Measurements from ENCODE around the gene PABPN1.

PABPN1 gene

DNA sequence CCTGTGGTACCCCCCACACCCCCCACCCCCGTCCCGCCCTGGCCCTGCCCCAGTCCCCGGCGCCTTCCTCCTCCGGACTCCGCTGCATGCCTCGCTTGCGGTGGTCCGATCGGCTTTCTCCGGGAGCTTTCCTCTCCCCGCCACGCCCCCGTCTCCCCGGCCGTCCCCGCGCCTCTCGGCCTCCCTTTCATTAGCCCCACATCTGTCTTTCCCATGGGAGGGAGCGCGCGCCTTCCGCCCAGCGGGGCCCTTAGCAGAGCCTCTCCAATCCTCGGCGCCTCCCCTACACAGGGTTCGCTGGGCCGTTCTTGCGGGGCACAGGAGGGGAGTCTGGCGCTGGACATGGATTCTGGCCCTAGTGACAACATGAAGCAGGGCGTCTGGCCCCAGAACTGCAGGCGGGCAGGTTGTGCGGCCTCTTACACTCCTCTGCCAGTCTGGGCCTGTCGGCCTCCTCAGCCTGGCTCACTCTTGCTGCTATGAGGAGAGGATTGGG, 45.2 kb downstream of the PABPN1 start:
- TF ChIP-seq, protein P1, sequence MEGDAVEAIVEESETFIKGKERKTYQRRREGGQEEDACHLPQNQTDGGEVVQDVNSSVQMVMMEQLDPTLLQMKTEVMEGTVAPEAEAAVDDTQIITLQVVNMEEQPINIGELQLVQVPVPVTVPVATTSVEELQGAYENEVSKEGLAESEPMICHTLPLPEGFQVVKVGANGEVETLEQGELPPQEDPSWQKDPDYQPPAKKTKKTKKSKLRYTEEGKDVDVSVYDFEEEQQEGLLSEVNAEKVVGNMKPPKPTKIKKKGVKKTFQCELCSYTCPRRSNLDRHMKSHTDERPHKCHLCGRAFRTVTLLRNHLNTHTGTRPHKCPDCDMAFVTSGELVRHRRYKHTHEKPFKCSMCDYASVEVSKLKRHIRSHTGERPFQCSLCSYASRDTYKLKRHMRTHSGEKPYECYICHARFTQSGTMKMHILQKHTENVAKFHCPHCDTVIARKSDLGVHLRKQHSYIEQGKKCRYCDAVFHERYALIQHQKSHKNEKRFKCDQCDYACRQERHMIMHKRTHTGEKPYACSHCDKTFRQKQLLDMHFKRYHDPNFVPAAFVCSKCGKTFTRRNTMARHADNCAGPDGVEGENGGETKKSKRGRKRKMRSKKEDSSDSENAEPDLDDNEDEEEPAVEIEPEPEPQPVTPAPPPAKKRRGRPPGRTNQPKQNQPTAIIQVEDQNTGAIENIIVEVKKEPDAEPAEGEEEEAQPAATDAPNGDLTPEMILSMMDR (IDR thresholded peaks at IDR 0.05; ENCODE audit: low read depth, low read length): no peak
- TF ChIP-seq, protein P2, sequence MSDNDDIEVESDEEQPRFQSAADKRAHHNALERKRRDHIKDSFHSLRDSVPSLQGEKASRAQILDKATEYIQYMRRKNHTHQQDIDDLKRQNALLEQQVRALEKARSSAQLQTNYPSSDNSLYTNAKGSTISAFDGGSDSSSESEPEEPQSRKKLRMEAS (IDR thresholded peaks at IDR 0.05; ENCODE audit: low read depth, low read length): no peak
- TF ChIP-seq POLR2A (IDR thresholded peaks at IDR 0.05; ENCODE audit: extremely low read depth, insufficient read length): no peak
- no peak for TF ChIP-seq MYC (IDR thresholded peaks at IDR 0.05; ENCODE audit: low read depth, low read length)
- DNase-seq (ENCODE audit: low read depth): no peak
- H3K4me3 ChIP-seq (ENCODE audit: low read depth, low read length): no peak overlapping the region

DNA sequence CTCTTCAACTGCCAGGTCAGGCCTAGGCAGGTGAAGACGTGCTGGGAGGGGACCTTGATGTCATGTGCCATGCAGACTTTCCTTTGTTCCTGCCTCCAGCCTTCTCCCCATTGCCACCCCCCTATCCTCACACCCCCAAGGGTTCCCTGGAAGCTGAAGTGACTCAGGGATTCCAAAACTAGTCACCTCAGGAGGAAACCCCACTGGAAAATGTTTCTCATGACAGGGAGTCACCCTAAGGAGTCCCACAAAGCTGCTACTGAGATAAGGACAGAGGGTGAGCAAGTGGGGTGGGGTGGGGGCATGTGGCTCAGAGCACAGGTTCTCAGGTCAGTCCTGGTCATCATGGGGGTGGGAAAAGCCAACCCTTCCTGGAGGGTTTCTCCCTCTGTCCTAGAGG, 49.0 kb downstream of the PABPN1 start:
- H3K4me3 ChIP-seq (ENCODE audit: low read depth, low read length): no peak overlapping the region
- DNase-seq (ENCODE audit: low read depth): no peak
- TF ChIP-seq, protein P2 (IDR thresholded peaks at IDR 0.05; ENCODE audit: low read depth, low read length): no peak
- no peak for TF ChIP-seq MYC (IDR thresholded peaks at IDR 0.05; ENCODE audit: low read depth, low read length)
- TF ChIP-seq, protein P1 (IDR thresholded peaks at IDR 0.05; ENCODE audit: low read depth, low read length): no peak
- no peak for TF ChIP-seq POLR2A (IDR thresholded peaks at IDR 0.05; ENCODE audit: extremely low read depth, insufficient read length)

GRCh38 chr14:23371865-23372264, 50.6 kb downstream of the PABPN1 start:
- TF ChIP-seq POLR2A (IDR thresholded peaks at IDR 0.05; ENCODE audit: extremely low read depth, insufficient read length) (no peak), MYC (IDR thresholded peaks at IDR 0.05; ENCODE audit: low read depth, low read length) (no peak)
- TF ChIP-seq, protein P1 (IDR thresholded peaks at IDR 0.05; ENCODE audit: low read depth, low read length): no peak
- no peak for DNase-seq (ENCODE audit: low read depth)
- H3K4me3 ChIP-seq (ENCODE audit: low read depth, low read length): no peak overlapping the region

- no peak for DNase-seq (ENCODE audit: low read depth)
- no peak within 1 kb of the TSS for H3K4me3 ChIP-seq (ENCODE audit: low read depth, low read length)
- no peak for TF ChIP-seq POLR2A (IDR thresholded peaks at IDR 0.05; ENCODE audit: extremely low read depth, insufficient read length)
- no peak for TF ChIP-seq MYC (IDR thresholded peaks at IDR 0.05; ENCODE audit: low read depth, low read length)
Measured at GRCh38 chr14:23372509-23372908, 51.3 kb downstream of the PABPN1 start, which contains the start of gene IL25. Gene IL25, plus strand, starts transcription at chr14:23372809.

DNA sequence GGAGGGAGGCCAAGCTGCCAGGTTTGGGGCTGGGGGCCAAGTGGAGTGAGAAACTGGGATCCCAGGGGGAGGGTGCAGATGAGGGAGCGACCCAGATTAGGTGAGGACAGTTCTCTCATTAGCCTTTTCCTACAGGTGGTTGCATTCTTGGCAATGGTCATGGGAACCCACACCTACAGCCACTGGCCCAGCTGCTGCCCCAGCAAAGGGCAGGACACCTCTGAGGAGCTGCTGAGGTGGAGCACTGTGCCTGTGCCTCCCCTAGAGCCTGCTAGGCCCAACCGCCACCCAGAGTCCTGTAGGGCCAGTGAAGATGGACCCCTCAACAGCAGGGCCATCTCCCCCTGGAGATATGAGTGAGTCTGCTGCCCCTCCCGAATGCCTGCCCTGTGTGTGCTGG, 51.8 kb downstream of the PABPN1 start:
- TF ChIP-seq, protein P2 (IDR thresholded peaks at IDR 0.05; ENCODE audit: low read depth, low read length): no peak
- TF ChIP-seq POLR2A (IDR thresholded peaks at IDR 0.05; ENCODE audit: extremely low read depth, insufficient read length) (no peak), MYC (IDR thresholded peaks at IDR 0.05; ENCODE audit: low read depth, low read length) (no peak)
- TF ChIP-seq, protein P1 (IDR thresholded peaks at IDR 0.05; ENCODE audit: low read depth, low read length): no peak
- no peak overlapping the region for H3K4me3 ChIP-seq (ENCODE audit: low read depth, low read length)
- DNase-seq (ENCODE audit: low read depth): no peak
